ENCODE results near the gene CST9.
"Not testable (repeated sequence)": the region's sequence is repeated elsewhere in the genome, so short reads cannot be mapped to it uniquely, and the experiment has no call there.

The CST9 gene

GRCh38 chr20:23637282-23638221, 31.8 kb upstream of the CST9 start, which contains the start of gene CST3:
CST3 (minus strand) TSS chr20:23637955; CDS start chr20:23637862, 93 bp downstream.
- TF ChIP-seq, protein P1, sequence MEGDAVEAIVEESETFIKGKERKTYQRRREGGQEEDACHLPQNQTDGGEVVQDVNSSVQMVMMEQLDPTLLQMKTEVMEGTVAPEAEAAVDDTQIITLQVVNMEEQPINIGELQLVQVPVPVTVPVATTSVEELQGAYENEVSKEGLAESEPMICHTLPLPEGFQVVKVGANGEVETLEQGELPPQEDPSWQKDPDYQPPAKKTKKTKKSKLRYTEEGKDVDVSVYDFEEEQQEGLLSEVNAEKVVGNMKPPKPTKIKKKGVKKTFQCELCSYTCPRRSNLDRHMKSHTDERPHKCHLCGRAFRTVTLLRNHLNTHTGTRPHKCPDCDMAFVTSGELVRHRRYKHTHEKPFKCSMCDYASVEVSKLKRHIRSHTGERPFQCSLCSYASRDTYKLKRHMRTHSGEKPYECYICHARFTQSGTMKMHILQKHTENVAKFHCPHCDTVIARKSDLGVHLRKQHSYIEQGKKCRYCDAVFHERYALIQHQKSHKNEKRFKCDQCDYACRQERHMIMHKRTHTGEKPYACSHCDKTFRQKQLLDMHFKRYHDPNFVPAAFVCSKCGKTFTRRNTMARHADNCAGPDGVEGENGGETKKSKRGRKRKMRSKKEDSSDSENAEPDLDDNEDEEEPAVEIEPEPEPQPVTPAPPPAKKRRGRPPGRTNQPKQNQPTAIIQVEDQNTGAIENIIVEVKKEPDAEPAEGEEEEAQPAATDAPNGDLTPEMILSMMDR (IDR thresholded peaks at IDR 0.05; ENCODE audit: control insufficient read depth, extremely low read depth, insufficient read depth): no peak
- peak within 1 kb of the TSS; percentile 74 for H3K4me3 ChIP-seq (ENCODE audit: low read depth, low read length)
- DNase-seq (ENCODE audit: low read depth): peak; percentile 50

DNA sequence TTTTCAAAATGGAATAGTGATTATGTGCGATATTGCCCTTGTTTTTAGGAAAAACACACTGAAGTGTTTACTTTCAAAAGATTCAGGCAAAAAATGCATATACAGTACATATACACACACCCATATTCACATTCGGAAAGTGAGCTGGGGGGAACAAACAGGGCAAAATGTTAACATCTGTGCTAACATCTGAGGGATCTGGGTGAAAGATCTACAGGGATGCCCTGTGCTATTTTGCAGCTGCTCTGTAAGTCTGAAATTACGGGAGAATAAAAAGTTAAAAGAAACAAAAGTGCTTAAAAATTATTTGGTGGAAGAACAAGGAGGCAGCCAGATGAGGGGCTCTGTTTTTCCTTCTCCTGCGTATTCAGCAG, 31.2 kb upstream of the CST9 start:
- no peak for DNase-seq (ENCODE audit: low read depth)
- peak overlapping the region; percentile 74 for H3K4me3 ChIP-seq (ENCODE audit: low read depth, low read length)
- TF ChIP-seq, protein P1 (IDR thresholded peaks at IDR 0.05; ENCODE audit: control insufficient read depth, extremely low read depth, insufficient read depth): no peak

DNA sequence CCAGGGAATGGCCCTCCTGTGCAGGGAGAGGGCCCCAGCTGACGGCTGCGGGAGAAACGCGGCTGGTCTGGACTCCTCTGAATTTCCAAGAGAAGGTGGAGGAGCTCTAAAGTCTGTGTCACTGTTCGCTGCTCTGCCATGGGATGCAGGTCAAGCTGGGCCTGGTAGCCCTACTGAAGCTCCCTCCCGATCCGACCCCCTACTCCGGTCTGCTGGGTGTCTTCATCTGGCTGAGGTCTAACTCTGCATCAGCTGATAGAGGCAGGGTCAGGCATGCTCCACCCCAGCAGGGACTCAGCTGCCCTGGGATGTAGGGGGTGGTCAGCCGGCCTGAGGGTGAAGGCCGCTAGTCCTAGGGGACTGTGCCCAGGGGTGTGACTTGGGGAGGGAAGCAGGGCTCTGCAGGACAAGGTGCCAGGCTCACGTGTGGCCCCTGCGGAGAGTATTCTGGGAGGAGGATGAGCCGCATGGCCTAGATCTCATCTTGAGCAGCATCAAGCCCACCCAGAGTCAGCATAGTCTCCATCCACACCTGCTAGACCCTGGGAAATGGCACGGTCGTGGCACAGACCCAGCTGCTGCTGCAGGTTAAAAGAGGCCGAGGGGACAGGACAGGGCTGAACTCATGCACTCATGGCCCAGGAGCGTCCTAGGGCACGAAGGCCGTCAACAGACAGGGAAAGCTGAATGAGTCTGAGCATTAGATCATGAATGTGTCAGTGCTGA, 30.6 kb upstream of the CST9 start:
- peak overlapping the region; percentile 74 for H3K4me3 ChIP-seq (ENCODE audit: low read depth, low read length)

GRCh38 chr20:23635768-23636090, 30.0 kb upstream of the CST9 start:
- H3K4me3 ChIP-seq (ENCODE audit: low read depth, low read length); DNase-seq (ENCODE audit: low read depth): not testable (repeated sequence)

More for the DNA sequence above, 30.6 kb upstream of the CST9 start:
- TF ChIP-seq, protein P1 (IDR thresholded peaks at IDR 0.05; ENCODE audit: control insufficient read depth, extremely low read depth, insufficient read depth): no peak
- no peak for DNase-seq (ENCODE audit: low read depth)

DNA sequence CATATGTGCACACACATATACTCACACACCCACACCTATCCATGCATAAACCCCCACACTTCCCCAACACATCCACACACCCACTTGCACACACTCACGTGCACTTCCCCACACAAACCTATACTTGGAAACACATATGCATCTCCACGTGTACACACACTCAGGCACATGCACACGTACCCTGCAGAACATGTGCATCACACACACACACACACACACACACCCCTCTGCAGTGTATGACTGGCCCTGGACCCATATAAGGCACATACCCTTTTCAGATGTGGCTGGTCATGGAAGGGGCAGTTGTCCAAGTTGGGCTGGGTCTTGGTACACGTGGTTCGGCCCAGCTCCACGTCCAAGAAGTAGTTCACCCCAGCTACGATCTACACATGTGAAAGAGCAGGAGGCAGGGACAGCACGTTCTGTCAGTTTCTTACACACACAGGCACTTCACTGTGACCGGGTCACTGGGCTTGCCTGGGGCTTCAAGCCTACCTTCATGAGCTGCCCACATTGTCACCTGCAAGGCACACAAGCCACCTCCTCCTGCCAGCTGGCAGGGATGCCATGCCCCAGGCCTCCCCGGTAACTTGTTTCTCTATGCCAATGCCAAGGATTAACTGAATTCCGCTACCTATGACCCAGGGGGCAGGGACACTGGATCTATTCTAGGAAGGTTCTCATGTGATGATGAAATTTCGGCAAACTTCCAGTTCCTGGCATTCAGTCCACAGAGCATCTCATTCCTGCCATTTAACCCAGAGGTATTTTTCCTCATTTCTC, 29.5 kb upstream of the CST9 start:
- no peak overlapping the region for H3K4me3 ChIP-seq (ENCODE audit: low read depth, low read length)
- TF ChIP-seq, protein P1 (IDR thresholded peaks at IDR 0.05; ENCODE audit: control insufficient read depth, extremely low read depth, insufficient read depth): no peak
- peak; percentile 51 for DNase-seq (ENCODE audit: low read depth)

GRCh38 chr20:23634044-23634801, 28.5 kb upstream of the CST9 start:
- H3K4me3 ChIP-seq (ENCODE audit: low read depth, low read length): no peak overlapping the region
- no peak for DNase-seq (ENCODE audit: low read depth)
- TF ChIP-seq, protein P1 (IDR thresholded peaks at IDR 0.05; ENCODE audit: control insufficient read depth, extremely low read depth, insufficient read depth): no peak
